ENCODE data around the gene ETV1.

DNA sequence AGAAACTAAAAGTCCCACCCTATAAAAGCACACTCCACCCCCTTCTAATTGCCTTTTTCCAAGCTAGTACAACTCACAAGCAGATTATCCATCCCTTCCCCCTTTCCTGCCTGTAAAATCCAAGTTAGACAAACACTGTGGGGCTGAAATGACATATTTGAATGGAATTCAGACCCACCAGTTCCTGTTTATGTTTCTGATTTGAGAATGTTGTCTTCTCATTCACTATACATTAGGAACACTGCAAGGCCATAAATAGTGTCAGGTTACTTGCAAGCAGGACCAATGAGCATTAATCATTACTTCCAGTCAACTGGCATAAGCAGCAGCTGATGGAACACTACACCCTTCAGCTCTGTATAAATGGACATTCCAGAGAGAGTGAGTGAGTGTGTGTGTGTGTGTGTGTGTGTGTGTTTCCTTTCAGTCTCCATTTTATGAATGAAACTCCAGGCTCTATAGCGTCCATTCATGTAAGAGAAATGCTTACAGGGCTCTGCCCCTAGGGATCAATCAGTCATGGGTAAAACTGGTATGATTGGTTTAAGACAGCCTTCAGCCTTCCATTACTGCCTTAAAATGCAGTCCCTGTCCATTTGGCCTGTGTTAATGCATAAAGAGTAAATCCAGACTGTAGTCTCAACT lies 69.3 kb downstream of the ETV1 start:
- TF ChIP-seq YY1 (IDR thresholded peaks at IDR 0.05; ENCODE audit: insufficient read depth, insufficient read length) (no peak), SUZ12 (IDR thresholded peaks at IDR 0.05; ENCODE audit: extremely low read depth, insufficient read depth, insufficient read length) (no peak)

Data from NT2/D1 (cell line).